ENCODE measurements around the gene ATG7.

Gene ATG7

GRCh38 chr3:11564577-11565001, 292.4 kb downstream of the ATG7 start:
- Histone ChIP-seq H3K36me3 (ENCODE audit: insufficient read depth, low read depth, low read length) (peaks cover 36% of the 10 kb centered on the region), H3K9me3 (ENCODE audit: insufficient read depth, low read depth, low read length) (no peaks in the 10 kb centered on the region), H3K27ac (ENCODE audit: low read length) (no peak overlapping the region), H3K4me3 (ENCODE audit: low read length) (no peak overlapping the region), H3K4me1 (ENCODE audit: insufficient read depth, low read length) (no peaks in the 10 kb centered on the region), H3K9ac (ENCODE audit: low read depth, low read length) (no peak overlapping the region), H3K27me3 (ENCODE audit: insufficient read depth, low read length) (no peaks in the 10 kb centered on the region)

GRCh38 chr3:11565072-11565471, 292.9 kb downstream of the ATG7 start:
- no peaks in the 10 kb centered on the region for H3K9me3 ChIP-seq (ENCODE audit: insufficient read depth, low read depth, low read length)
- no peak overlapping the region for H3K9ac ChIP-seq (ENCODE audit: low read depth, low read length)
- no peaks in the 10 kb centered on the region for H3K27me3 ChIP-seq (ENCODE audit: insufficient read depth, low read length)
- peaks cover 36% of the 10 kb centered on the region for H3K36me3 ChIP-seq (ENCODE audit: insufficient read depth, low read depth, low read length)
- H3K4me1 ChIP-seq (ENCODE audit: insufficient read depth, low read length), result no peaks in the 10 kb centered on the region
- no peak overlapping the region for H3K27ac ChIP-seq (ENCODE audit: low read length)
- H3K4me3 ChIP-seq (ENCODE audit: low read length), result no peak overlapping the region

- peaks cover 36% of the 10 kb centered on the region for H3K36me3 ChIP-seq (ENCODE audit: insufficient read depth, low read depth, low read length)
- H3K9ac ChIP-seq (ENCODE audit: low read depth, low read length), result no peak overlapping the region
- H3K27ac ChIP-seq (ENCODE audit: low read length), result no peak overlapping the region
- no peaks in the 10 kb centered on the region for H3K9me3 ChIP-seq (ENCODE audit: insufficient read depth, low read depth, low read length)
- no peak overlapping the region for H3K4me3 ChIP-seq (ENCODE audit: low read length)
- no peaks in the 10 kb centered on the region for H3K4me1 ChIP-seq (ENCODE audit: insufficient read depth, low read length)
- no peaks in the 10 kb centered on the region for H3K27me3 ChIP-seq (ENCODE audit: insufficient read depth, low read length)
Observed at GRCh38 chr3:11565492-11565891, 293.3 kb downstream of the ATG7 start.

- Histone ChIP-seq H3K4me1 (ENCODE audit: insufficient read depth, low read length) (no peaks in the 10 kb centered on the region), H3K27me3 (ENCODE audit: insufficient read depth, low read length) (no peaks in the 10 kb centered on the region), H3K9me3 (ENCODE audit: insufficient read depth, low read depth, low read length) (no peaks in the 10 kb centered on the region), H3K9ac (ENCODE audit: low read depth, low read length) (no peak overlapping the region), H3K27ac (ENCODE audit: low read length) (no peak overlapping the region), H3K36me3 (ENCODE audit: insufficient read depth, low read depth, low read length) (peaks cover 36% of the 10 kb centered on the region), H3K4me3 (ENCODE audit: low read length) (no peak overlapping the region)
Observed at GRCh38 chr3:11565932-11566331, 293.7 kb downstream of the ATG7 start.

GRCh38 chr3:11566478-11566877, 294.3 kb downstream of the ATG7 start:
- Histone ChIP-seq H3K9ac (ENCODE audit: low read depth, low read length) (no peak overlapping the region), H3K9me3 (ENCODE audit: insufficient read depth, low read depth, low read length) (no peaks in the 10 kb centered on the region), H3K4me3 (ENCODE audit: low read length) (no peak overlapping the region), H3K4me1 (ENCODE audit: insufficient read depth, low read length) (no peaks in the 10 kb centered on the region), H3K36me3 (ENCODE audit: insufficient read depth, low read depth, low read length) (peaks cover 36% of the 10 kb centered on the region), H3K27me3 (ENCODE audit: insufficient read depth, low read length) (no peaks in the 10 kb centered on the region), H3K27ac (ENCODE audit: low read length) (no peak overlapping the region)

GRCh38 chr3:11566916-11567315, 294.7 kb downstream of the ATG7 start:
- H3K27ac ChIP-seq (ENCODE audit: low read length), result no peak overlapping the region
- H3K9ac ChIP-seq (ENCODE audit: low read depth, low read length), result no peak overlapping the region
- H3K4me3 ChIP-seq (ENCODE audit: low read length), result no peak overlapping the region
- H3K9me3 ChIP-seq (ENCODE audit: insufficient read depth, low read depth, low read length), result no peaks in the 10 kb centered on the region
- no peaks in the 10 kb centered on the region for H3K27me3 ChIP-seq (ENCODE audit: insufficient read depth, low read length)
- peaks cover 36% of the 10 kb centered on the region for H3K36me3 ChIP-seq (ENCODE audit: insufficient read depth, low read depth, low read length)
- H3K4me1 ChIP-seq (ENCODE audit: insufficient read depth, low read length), result no peaks in the 10 kb centered on the region

GRCh38 chr3:11567516-11568467, 295.6 kb downstream of the ATG7 start:
- no peak overlapping the region for H3K4me3 ChIP-seq (ENCODE audit: low read length)

GRCh38 chr3:11568503-11569155, 296.4 kb downstream of the ATG7 start:
- Histone ChIP-seq H3K9me3 (ENCODE audit: insufficient read depth, low read depth, low read length) (no peaks in the 10 kb centered on the region), H3K9ac (ENCODE audit: low read depth, low read length) (no peak overlapping the region), H3K27ac (ENCODE audit: low read length) (no peak overlapping the region), H3K4me3 (ENCODE audit: low read length) (no peak overlapping the region), H3K36me3 (ENCODE audit: insufficient read depth, low read depth, low read length) (peaks cover 21% of the 10 kb centered on the region), H3K4me1 (ENCODE audit: insufficient read depth, low read length) (no peaks in the 10 kb centered on the region), H3K27me3 (ENCODE audit: insufficient read depth, low read length) (no peaks in the 10 kb centered on the region)

More at GRCh38 chr3:11567516-11568467, 295.6 kb downstream of the ATG7 start:
- no peaks in the 10 kb centered on the region for H3K9me3 ChIP-seq (ENCODE audit: insufficient read depth, low read depth, low read length)
- no peak overlapping the region for H3K9ac ChIP-seq (ENCODE audit: low read depth, low read length)
- no peak overlapping the region for H3K27ac ChIP-seq (ENCODE audit: low read length)
- H3K36me3 ChIP-seq (ENCODE audit: insufficient read depth, low read depth, low read length), result peaks cover 30% of the 10 kb centered on the region
- no peaks in the 10 kb centered on the region for H3K4me1 ChIP-seq (ENCODE audit: insufficient read depth, low read length)
- no peaks in the 10 kb centered on the region for H3K27me3 ChIP-seq (ENCODE audit: insufficient read depth, low read length)

GRCh38 chr3:11569156-11569741, 297.1 kb downstream of the ATG7 start:
- H3K27ac ChIP-seq (ENCODE audit: low read length), result no peak overlapping the region
- H3K9ac ChIP-seq (ENCODE audit: low read depth, low read length), result no peak overlapping the region
- H3K4me3 ChIP-seq (ENCODE audit: low read length), result no peak overlapping the region
- H3K27me3 ChIP-seq (ENCODE audit: insufficient read depth, low read length), result no peaks in the 10 kb centered on the region
- no peaks in the 10 kb centered on the region for H3K9me3 ChIP-seq (ENCODE audit: insufficient read depth, low read depth, low read length)
- peaks cover 15% of the 10 kb centered on the region; the same call in 1 of the 2 replicates for H3K36me3 ChIP-seq (ENCODE audit: insufficient read depth, low read depth, low read length)
- H3K4me1 ChIP-seq (ENCODE audit: insufficient read depth, low read length), result no peaks in the 10 kb centered on the region

- Histone ChIP-seq H3K9ac (ENCODE audit: low read depth, low read length) (no peak overlapping the region), H3K4me1 (ENCODE audit: insufficient read depth, low read length) (no peaks in the 10 kb centered on the region), H3K4me3 (ENCODE audit: low read length) (no peak overlapping the region), H3K27me3 (ENCODE audit: insufficient read depth, low read length) (no peaks in the 10 kb centered on the region), H3K9me3 (ENCODE audit: insufficient read depth, low read depth, low read length) (no peaks in the 10 kb centered on the region), H3K36me3 (ENCODE audit: insufficient read depth, low read depth, low read length) (peaks cover 14% of the 10 kb centered on the region; the same call in 1 of the 2 replicates), H3K27ac (ENCODE audit: low read length) (no peak overlapping the region)
Observed at GRCh38 chr3:11570251-11570650, 298.1 kb downstream of the ATG7 start.

- H3K36me3 ChIP-seq (ENCODE audit: insufficient read depth, low read depth, low read length), result peaks cover 11% of the 10 kb centered on the region; the same call in 1 of the 2 replicates
- no peaks in the 10 kb centered on the region for H3K27me3 ChIP-seq (ENCODE audit: insufficient read depth, low read length)
- no peak overlapping the region for H3K4me3 ChIP-seq (ENCODE audit: low read length)
- H3K9me3 ChIP-seq (ENCODE audit: insufficient read depth, low read depth, low read length), result no peaks in the 10 kb centered on the region
- H3K4me1 ChIP-seq (ENCODE audit: insufficient read depth, low read length), result no peaks in the 10 kb centered on the region
- H3K27ac ChIP-seq (ENCODE audit: low read length), result no peak overlapping the region
- H3K9ac ChIP-seq (ENCODE audit: low read depth, low read length), result no peak overlapping the region
Observed at GRCh38 chr3:11570789-11571495, 298.7 kb downstream of the ATG7 start.
